8988T (cell line): ENCODE results near the gene ERBB4.

Source experiments
- DNase-seq: peaks from one replicate; pipeline ENCODE4 v3.0.0; 2011

The ERBB4 gene

DNA sequence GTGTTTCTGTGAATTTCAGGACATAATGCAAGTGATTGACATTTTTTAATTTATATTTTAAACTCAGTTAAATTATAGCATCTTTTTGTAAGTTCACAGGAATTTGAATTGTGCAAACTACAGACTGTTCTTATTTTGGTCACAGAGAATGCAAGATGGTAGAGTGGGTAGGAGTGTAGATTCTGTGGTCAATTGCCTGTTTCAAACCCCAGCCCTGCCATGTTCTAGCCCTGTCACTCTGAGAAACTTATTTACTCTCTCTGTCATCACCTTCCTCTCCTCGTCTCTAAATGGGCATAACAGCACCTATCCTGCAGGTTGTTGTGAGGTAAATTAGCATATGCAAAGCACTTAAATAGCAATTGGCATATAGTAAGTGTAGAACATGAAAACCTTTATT, 1102.4 kb downstream of the ERBB4 start:
- DNase-seq, result no peak

DNA sequence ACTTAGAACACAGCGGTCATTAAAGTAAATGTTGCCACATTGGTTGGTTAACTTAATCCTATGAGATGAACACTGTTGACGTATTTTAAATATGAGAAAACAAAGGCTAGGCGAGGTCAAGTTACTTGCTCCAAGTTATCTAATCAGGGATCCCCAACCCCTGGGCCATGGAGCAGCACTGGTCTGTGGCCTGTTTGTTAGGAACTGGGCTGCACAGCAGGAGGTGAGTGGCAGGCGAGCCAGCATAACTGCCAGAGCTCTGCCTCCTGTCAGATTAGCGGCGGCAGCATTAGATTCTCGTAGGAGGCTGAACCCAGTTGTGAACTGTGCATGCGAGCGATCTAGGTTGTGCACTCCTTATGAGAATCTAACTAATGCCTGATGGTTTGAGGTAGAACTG, 1103.3 kb downstream of the ERBB4 start:
- no peak for DNase-seq

DNA sequence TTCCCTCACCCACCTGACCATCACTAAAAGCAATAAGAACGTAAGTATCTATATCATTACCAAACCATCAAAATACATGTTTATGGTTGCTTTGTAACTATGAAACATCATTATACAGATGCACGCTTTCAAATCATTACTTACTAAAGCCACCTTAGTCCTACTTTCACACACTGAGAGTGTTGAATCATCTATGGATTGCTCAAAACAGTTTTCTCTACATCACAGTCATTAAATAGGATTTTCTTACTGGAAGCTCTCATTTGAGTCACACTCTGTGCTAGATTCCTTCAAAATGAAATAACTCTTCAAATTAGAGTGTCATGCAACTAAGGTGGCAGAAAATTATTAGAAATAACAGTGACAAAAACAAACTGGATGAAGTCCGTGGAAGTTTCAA, 1103.8 kb downstream of the ERBB4 start:
- no peak for DNase-seq

DNA sequence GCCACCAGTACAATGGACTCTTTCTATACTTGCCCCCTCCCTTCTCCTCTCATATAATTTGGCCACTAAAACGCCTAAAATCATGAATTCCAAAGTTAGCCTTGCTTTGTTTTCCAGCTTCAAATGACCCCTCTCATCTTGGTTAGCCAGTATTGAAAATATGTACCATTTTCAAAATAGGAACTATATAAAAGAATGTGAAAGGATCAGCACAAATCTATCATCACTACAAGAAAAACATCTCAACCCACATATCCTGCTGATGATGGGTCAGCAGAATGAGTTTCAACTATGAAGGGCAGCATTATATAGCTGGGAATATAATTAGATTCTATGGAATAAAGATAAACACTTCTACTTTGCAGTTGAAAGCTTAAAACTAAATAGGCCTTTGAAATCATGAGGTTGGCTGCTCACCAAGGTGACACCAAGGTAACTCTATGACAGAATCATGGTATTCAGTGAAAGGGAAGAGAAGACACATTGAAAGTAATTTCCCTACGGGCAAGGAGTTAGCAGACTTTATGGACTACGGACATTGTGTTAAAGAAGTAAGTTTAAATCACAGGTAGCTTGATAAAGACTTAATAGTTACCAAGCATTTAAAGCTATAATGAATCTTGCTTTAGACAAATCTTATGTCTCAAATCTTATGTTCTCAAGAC, 1109.2 kb downstream of the ERBB4 start:
- no peak for DNase-seq

DNA sequence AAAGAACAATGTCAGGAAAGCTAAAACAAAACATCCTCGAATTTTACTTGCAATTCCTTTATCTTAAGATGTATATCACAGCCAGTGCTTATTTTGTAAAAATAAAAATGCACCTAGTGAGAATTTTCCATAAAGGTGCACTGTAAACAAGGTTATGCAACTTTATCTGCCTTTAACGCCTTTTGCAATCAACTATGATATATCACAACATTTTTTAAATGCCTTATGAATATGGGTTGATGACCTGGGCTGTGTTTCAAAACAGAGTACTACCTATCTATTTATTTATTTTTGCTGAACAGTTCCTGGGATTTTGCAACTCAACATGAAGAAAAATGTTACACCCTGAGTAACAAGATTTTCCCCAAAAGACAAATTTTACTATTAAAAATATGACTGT, 1112.4 kb downstream of the ERBB4 start:
- DNase-seq, result no peak

DNA sequence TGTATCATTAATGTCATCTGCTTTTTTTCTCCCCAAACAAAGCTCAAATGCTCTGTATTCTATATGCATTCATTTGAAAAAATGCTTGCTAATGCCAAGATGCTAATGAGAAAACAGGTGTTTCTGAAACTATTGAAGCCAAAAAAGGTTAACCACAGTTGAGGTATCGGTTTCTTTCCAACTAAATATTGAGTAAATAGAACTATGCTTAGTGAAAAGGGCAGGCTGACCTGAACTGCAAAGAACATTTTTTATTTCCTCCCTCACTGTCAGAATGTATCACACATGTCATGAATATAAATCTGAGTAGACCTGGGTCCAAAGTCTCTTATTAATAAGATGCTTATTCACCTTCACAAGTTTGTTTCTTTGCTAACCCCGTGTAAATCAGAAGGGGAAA, 1115.6 kb downstream of the ERBB4 start:
- DNase-seq, result no peak

DNA sequence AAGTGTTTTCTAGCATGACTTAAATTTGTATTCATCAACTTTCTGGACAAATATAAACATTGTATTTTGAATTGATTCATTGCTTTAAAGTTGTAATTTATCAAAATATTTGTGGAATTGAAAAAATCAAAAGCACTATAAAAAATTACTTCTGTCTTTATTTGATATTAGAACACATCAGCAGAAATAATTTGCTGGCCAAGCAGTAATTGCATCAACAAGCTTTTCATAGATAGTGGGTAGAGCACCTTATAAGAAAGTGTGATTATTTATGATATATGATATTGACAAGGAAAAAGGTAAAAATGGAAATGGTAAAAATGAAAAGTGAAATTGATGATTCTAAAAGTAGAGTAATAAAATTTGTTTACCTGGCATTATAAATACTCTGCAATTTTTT, 1121.1 kb downstream of the ERBB4 start:
- DNase-seq, result no peak

DNA sequence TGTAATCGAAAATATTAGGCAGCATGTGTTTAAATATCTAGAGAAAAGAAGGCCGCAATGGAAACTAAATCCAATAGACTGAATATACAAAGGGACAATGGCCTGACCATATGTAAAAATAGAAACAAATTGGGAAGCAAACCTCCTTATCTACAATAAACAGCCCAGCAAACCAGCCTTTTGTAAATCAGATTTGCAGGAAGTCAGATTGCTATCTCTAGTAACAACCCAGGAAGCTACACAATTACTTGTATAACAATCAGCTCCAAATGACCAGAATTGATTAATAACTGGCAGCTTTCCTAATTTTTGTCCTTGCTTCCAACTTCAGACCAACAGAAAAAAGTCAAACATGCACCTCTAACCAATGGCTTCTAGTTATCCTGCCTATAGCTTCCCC, 1122.2 kb downstream of the ERBB4 start:
- DNase-seq, result no peak

DNA sequence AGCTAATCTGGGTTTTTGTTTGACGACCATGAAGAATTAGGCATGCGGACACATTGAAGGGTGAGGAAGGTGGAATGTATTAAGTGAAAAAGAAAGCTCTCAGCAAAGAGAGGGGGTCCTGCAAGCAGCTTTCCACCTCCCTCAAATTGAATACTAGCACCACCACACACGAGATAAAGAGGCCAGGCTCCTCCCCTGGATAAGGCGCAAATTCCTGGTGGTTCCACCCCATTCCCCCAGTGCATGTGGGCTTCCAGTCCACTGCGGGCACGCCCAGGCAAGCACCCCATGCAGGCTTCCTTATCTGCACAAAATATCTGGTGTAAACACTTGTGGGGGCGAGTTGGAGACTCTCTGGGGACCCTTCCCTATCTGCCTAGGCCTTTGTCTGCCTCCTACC, 1124.9 kb downstream of the ERBB4 start:
- no peak for DNase-seq

DNA sequence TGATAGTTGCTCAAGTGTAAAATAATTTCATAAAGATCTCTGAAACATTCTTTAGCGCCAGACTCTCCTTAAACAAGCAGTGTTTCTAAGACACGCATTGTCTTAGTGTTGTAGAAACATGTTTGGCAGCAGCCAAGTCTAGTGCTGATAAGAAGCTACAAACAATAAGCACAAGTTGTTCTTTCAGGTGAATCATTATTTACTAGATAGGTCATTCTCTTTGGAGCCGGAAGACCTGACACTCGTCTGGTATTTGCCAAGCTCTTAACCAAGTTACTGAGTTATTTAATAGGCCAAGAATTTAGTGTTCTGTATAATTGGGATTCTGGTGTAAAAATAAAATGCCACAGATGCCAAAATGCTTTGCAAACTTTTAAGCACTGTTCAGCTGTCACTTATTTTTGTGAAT, 1130.1 kb downstream of the ERBB4 start:
- no peak for DNase-seq

DNA sequence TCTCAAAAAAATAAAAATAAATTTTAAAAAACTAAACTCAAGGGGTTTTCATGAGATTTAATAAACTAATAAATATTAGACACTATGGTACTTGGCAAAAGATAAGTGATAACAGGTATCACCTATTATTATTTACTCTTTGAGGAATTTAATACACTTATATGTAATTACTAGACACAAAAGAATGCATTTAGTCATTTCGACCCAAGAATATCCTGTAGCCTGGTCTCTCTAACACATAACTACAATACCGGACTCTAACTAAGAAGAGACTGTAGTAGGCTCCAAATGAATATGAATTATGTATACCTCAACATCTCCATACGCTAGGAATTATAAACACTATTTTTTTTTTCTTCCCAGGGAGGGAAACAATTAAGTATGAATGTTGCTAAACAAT, 1131.5 kb downstream of the ERBB4 start:
- no peak for DNase-seq

DNA sequence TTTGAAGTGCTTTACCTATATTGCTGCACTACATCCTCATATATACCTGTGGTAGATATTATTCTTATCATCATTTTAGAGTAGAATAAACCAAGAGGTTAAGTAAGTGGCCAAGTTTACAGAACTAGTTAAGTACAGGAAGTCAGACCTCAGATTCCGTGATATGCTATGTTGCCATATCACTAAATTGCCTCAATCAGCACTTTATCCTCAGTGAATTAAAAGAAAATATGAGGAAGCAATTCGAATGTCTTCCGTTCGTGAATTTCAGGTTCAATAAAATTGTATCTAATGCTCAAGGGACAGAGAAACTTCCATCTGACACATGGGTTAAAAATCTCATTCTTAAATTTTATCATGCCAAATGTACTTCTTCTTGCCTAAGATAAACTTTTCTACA, 1133.6 kb downstream of the ERBB4 start:
- no peak for DNase-seq

DNA sequence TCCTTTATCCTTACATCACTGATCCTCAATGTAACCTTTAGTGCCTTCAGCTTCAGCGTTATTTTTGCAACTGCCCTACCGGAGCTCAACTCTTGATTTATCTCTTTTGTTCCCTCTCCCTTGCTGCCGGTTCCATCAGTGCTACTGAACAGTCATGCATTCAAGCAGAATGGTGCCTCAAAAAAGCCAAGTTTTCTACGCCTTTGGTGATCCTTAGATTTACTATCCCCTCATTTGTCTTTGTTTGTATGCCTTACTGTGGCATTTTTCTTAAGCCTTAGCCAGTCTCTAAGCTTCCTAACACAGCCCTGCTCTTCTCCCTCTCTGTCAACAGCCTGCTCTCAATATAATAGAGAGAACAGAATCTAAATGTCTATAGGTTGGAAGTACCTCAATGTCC, 1134.5 kb downstream of the ERBB4 start:
- no peak for DNase-seq

DNA sequence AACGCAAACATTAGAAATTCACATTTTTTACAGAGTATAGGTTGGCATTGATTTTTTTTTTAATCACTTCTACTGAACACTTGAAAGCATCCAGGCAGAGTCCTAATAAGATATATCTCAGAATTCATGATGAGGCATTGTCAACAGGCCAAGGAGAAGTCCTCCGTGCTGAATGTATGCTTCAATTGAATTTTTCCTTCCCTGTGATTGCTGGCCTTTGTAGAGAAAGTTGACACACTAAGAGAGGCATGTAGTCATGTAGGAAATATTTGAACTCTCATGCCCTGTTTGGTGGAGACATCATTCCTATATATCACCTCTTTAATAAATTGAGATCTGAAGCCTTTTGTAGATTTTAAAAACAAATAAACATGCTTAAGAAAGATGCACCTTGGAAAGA, 1137.3 kb downstream of the ERBB4 start:
- no peak for DNase-seq

DNA sequence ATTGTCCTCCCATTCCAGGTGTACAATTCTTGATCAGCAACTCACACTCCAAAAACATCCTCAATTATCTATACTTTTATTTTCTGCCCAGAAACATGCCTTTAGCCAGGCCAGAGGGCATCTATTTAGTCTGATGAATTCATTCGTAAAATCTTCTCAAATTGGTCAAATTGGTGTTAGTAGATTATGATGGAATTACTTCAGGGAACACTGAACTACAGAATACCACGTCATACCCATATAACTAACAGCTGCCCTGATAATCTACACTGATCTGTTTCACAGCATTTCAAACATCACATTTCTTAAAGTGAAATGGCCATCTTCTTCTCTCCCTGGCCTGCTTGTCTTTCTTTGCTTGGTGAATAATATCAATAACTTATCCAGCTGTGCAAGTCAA, 1140.8 kb downstream of the ERBB4 start:
- DNase-seq, result no peak

DNA sequence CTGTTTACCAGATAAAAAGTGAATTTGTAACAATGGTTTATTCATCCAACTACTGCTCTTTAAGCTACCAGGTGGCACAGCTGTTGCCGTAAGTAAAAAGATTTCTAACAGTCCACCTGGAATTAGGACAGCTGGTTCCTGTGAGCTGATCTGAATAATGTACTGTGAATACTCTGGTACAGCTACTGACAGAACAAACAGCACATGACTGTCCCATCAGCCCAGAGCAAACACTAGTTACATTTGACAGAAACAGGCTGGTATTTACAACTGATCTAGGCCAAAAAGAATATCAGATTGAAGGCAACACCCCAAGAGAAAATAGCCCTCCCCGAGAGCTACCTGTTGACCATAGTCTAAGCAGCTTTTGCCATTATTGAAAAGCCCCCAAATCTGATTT, 1141.8 kb downstream of the ERBB4 start:
- no peak for DNase-seq

DNA sequence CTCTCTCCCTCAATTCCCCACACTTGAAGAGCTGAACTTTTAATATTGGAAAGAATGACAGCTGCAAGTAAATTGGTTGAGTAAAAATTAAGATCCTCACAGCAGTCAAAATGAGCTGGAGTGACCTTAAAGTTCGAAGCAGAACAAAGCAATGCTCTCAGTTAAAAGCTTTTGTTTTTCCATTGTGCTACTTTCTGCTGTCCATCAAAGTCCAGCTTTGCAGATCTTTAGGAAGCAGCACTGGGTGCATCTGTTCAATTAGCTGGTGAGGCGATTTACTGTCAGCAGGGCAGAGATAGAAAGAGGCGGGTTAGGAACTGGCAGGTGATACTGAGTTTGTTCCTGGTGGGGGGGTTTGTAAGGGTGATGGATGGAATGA, 1147.4 kb downstream of the ERBB4 start:
- no peak for DNase-seq

DNA sequence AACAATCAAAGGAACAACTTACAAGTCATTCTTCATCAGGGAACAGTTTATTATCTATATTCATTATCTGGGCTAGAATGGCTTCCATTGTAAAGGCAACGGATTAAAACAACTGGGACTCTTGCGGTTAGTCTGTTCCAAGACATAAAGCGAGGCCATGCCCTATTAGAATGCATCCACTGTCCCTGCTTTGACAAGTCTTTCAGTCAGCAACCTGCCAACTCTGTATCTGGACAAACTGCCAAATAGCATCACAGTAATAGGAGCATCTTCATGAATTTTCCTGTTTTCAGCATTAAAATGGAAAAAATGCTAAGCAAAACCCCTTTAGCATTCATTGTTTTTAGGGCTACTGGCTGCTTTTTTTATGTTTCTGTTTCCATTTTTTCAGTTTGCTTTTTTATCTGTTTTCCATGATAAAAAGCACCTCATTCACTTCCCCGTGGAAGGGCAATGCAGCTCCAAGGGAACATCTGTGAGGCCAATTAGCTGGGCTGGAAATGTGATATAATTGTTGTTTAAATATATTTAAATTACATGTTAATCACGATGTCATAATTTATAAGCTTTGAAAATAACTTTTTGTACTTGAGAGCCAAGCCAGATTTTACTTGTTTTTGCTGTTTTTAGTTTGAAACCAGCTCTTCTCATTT, 1147.9 kb downstream of the ERBB4 start:
- DNase-seq, result no peak

DNA sequence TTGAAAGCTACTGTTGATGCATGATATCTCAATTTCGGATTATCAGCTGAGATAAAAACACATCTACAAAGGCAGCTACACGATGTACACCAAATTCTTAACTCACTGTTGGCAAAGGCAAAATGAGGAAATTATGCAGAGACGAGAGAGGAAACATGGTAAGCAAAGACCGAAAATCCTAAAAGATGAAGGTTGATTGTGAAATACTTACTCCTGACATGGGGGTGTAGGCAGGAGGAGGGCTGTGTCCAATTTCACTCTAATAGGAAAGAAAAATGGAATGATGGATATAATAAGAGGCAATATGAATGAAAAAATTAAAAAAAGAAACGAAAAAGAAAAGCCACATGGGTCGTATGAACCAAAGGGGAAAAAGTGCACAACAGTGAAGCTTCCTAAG, 1150.9 kb downstream of the ERBB4 start:
- no peak for DNase-seq

DNA sequence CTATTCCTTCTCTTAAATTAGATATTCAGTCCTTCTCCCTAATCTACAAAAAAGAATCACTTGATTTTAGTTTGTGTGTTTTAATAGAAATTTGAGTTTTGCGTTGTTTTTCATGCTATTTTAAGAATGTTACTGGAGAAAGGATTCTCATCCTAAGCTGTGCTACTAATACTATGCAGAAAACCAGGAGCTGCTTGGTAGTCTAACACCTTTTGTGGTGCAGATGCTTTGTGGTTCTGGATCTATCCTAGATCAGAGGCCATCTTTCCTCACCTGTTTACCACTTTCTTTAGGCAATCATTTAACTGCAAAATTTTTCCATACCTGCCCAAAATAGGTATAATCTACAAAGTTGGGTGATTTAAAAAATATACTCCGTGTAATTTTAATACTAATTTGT, 1158.6 kb downstream of the ERBB4 start:
- no peak for DNase-seq

DNA sequence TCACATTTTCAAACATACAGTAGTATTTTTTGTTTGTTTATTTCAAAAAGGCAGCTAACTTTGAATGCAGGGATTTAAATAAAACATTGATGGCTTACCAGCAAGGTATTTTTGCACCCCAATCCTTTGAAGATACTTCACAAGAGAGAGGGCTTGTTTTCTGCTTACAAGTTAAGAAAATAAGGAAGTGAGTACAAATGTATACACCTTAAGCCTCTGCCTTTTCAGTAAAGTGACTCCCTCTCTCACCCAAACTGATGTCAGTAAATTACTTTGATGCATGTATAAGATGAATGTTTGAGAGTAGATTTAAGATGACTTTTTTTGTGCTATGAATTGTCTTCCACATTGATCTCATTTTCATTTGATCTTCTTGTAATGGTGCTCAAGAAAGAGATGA, 1162.2 kb downstream of the ERBB4 start:
- DNase-seq, result no peak

DNA sequence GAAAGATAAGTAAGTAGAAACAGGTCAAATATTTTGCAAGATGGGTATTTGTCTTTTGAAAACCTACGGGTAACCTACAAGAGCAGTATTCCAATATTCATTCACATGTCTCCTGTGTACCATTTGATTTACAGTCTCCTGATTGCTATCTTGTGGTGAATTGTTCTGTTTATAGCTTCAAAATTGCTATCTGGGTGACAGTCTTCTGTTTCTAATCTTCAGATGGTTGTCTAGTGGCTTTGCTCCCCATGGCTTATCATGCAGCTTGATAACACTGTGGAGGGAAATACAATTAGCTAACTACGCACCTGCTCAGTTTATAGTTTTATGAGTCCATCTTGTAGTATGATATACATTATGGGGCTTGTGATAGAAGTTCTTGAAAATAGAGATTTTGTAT, 1165.4 kb downstream of the ERBB4 start:
- no peak for DNase-seq

DNA sequence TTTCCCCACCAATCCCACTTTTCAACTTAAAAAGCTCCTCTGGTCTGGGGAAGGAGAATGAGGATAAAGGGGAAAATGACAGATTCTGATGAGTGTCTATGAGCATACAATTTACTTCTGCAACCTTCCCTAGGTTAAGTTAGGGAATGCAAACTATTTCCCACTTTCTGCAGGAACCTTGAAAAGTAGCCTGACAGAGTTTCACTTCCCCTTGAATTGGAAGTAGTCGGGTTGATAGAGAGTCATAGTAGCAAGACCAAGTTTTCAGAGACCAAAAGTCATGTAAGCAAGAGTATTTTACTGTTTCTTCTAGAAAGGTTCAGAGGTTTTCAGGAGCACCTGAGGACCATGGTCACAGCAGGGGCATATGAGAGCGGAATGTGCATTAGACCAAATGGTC, 1167.1 kb downstream of the ERBB4 start:
- no peak for DNase-seq

DNA sequence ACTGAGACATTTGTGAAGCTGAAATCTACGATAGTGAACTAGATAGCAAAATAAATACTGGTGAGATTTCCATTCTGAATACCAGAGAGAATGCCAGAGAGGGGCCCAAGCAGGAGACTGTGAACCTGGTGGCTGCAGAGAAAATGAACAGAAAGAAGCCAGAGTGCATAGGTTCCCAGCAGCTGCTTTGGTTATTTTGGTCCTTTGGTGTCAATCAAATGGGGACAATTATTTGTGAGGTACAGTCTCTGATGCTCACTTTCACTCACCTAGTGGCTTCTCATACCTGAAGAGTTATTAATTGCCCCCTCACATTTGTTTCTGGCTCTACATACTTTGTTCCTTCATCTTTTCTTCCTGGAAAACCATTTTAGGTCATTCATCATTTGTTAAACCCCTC, 1170.1 kb downstream of the ERBB4 start:
- DNase-seq, result no peak

DNA sequence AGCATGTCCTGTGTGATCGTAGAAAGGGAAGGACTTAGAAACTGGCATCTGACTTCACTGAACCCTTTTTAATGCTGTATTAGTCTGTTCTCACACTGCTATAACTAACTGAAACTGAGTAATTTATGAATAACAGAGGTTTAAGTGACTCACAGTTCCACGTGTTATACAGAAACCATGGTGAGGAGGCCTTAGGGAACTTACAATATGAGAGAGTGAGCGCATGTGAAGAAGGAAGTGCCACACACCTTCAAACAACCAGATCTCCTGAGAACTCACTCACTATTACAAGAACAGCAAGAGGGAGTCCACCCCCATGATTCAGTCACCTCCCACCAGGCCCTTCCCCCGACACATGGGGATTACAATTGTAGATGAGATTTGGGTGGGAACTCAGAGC, 1170.9 kb downstream of the ERBB4 start:
- DNase-seq, result no peak
